H1 (cell line): ENCODE results near the gene FOXA3. TPM values are rescaled to one million over a fixed set of nuclear protein-coding genes. Genes with fewer than 3 reads are reported as not detected.

Experiments used
- CTBP2 ChIP-seq: IDR thresholded peaks from 2 replicates; pipeline ENCODE4 v1.7.0; 2011; ENCODE audit warnings: borderline replicate concordance, mild to moderate bottlenecking, moderate library complexity, mixed read lengths, low read length; ENCODE audit not compliant: insufficient read depth, insufficient read length
- EGR1 ChIP-seq: IDR thresholded peaks from 2 replicates; pipeline ENCODE4 v1.6.1; 2011; ENCODE audit warnings: low read depth, low read length, borderline replicate concordance
- MAFK ChIP-seq: IDR thresholded peaks from 2 replicates; pipeline ENCODE4 v1.6.1; 2012; ENCODE audit warnings: low read depth, mild to moderate bottlenecking, improper control_type of control experiment, low read length
- SIX5 ChIP-seq: IDR thresholded peaks from 2 replicates; pipeline ENCODE4 v1.6.1; 2011; ENCODE audit warnings: mild to moderate bottlenecking, low read depth, low read length
- TAF1 ChIP-seq: IDR thresholded peaks from 2 replicates; pipeline ENCODE4 v1.6.1; 2011; ENCODE audit warnings: mild to moderate bottlenecking, low read depth, low read length
- TCF12 ChIP-seq: IDR thresholded peaks from 2 replicates; pipeline ENCODE4 v1.6.1; 2011; ENCODE audit warnings: low read depth, mild to moderate bottlenecking, low read length
- YY1 ChIP-seq: IDR thresholded peaks from 2 replicates; pipeline ENCODE4 v1.6.1; 2011; ENCODE audit warnings: low read depth, mild to moderate bottlenecking, low read length
- polyA plus RNA-seq, 7 experiments: library from polyadenylated mRNA; depleted of rRNA in 3 of 7; stranded (reverse) in 5 of 7; unstranded in 2 of 7; fragments of >200 nt in 5 of 7; fragments of 200-250 nt in 2 of 7; gene quantifications; 1 replicate in 5 of 7; 2 replicates in 1 of 7; 4 replicates in 1 of 7; pipeline versions ENCODE4 v1.2.1 to v1.2.3, GENCODE V29; 2011 to 2013; ENCODE audit warnings: missing spikeins in 2 of 7, mixed read lengths in 2 of 7
- total RNA-seq: library from RNA; stranded (reverse); fragmentation: NEBNext Ultra II Directional; extraction: Animal tissue kit (Norgen Biotek cat#: 25700); gene quantifications from 2 replicates; pipeline ENCODE4 v1.2.1, GENCODE V29; 2021

FOXA3 gene
- total and polyA plus RNA-seq, 2 of the 8 experiments (the other 6 are each of a cell fraction or from before 2014, with no cell fraction given), result 20.2 to 49.1 TPM

DNA sequence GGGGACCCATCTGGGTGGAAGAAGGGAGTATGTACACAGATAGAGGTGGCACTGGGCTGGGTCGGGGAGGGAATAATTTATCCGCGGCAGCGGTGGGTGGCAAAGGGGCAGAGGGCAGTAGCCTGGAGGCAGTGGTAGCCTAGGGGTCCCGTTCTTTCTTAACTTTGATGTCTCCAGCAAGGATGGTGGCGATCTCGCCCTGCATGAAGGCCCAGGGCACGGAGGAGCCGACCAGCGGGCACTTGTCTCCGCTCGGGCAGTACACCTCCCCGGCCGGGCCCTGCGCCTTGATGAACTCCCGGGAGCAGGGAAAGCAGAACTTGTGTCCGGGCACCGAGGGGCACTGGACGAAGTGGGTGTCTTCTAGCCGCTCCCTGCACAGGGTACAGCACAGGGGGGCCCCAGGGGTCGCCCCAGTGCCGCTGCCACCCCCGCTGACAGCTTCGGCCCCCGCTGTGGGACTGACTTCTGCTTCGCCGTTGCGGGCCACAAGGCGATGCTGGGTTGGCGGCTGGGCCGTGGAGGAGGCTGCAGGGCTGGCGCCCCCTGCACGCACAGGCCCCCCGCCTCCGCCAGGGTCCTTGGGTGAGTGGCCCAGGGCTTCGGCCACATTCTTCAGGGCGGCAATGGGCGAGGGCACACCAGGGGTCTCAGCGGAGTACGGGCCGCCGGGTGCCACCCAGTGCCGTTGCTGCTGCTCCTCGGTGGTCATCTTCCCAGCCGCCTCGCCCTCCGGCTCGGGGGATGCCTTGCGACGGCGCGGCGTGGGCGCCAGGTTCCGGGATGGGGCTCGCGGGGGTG, 20.0 kb downstream of the FOXA3 start (continued):
- no peak for TF ChIP-seq TCF12
- TF ChIP-seq TAF1, result no peak
- no peak for TF ChIP-seq MAFK
- TF ChIP-seq SIX5, result no peak
- TF ChIP-seq CTBP2, result no peak
- TF ChIP-seq EGR1, result no peak
- no peak for TF ChIP-seq YY1
